H1 (cell line): ENCODE measurements around the gene DEPDC1.

Source experiments
- CTCF ChIP-seq, 3 experiments: IDR thresholded peaks; 1 replicate in 2 of 3; 2 replicates in 1 of 3; pipeline versions ENCODE4 v1.5.1 to v1.6.1; 2011; ENCODE audit warnings: low read length in 3 of 3, mild to moderate bottlenecking in 3 of 3, inconsistent platforms in 2 of 3, low read depth in 1 of 3, moderate library complexity in 1 of 3; ENCODE audit not compliant: insufficient read depth in 1 of 3; ENCODE audit errors: control extremely low read depth in 1 of 3
- EZH2 ChIP-seq: fragments of 200-600 bp; sonication (generic); IDR thresholded peaks from 2 replicates; pipeline ENCODE4 v1.7.1; 2012; ENCODE audit warnings: low read depth, mild to moderate bottlenecking, moderate library complexity, low read length, inconsistent platforms; ENCODE audit not compliant: severe bottlenecking
- GABPA ChIP-seq: IDR thresholded peaks from 2 replicates; pipeline ENCODE4 v1.6.1; 2011; ENCODE audit warnings: mild to moderate bottlenecking, low read length, moderate library complexity, borderline replicate concordance; ENCODE audit not compliant: insufficient read depth
- HDAC2 ChIP-seq, 2 experiments: fragments of 300-600 bp in 1 of 2; sonication (generic) in 1 of 2; IDR thresholded peaks; 2 replicates each; pipeline ENCODE4 v1.6.1; 2011 to 2012; ENCODE audit warnings: low read depth in 2 of 2, low read length in 2 of 2, mild to moderate bottlenecking in 2 of 2, moderate library complexity in 2 of 2, borderline replicate concordance in 1 of 2, inconsistent platforms in 1 of 2
- HDAC6 ChIP-seq: IDR thresholded peaks from one replicate; pipeline ENCODE4 v1.7.1; 2012; ENCODE audit warnings: low read depth, mild to moderate bottlenecking, inconsistent platforms, low read length, moderate library complexity
- KDM1A ChIP-seq: fragments of 200-600, 300-600 bp; sonication (generic); IDR thresholded peaks from 2 replicates; pipeline ENCODE4 v1.7.1; 2016; ENCODE audit warnings: mild to moderate bottlenecking, low read length, borderline replicate concordance
- MAX ChIP-seq: IDR thresholded peaks from 2 replicates; pipeline ENCODE4 v1.6.1; 2012; ENCODE audit warnings: inconsistent platforms
- PHF8 ChIP-seq: fragments of 200-600 bp; sonication (generic); conservative IDR thresholded peaks from 2 replicates; pipeline ENCODE4 v1.7.1; 2012; ENCODE audit warnings: low read depth, mild to moderate bottlenecking, inconsistent platforms, low read length, moderate library complexity
- POLR2A ChIP-seq, 2 experiments: IDR thresholded peaks; 1 replicate in 1 of 2; 2 replicates in 1 of 2; pipeline ENCODE4 v1.6.1; 2011; ENCODE audit warnings: low read depth in 2 of 2, low read length in 2 of 2, mild to moderate bottlenecking in 2 of 2; ENCODE audit errors: control extremely low read depth in 1 of 2
- POLR2AphosphoS5 ChIP-seq: IDR thresholded peaks from 2 replicates; pipeline ENCODE4 v1.6.1; 2011; ENCODE audit warnings: low read depth, low read length
- RNF2 ChIP-seq: fragments of 200-900, 300-1000 bp; sonication (generic); IDR thresholded peaks from 2 replicates; pipeline ENCODE4 v1.7.1; 2016; ENCODE audit warnings: borderline replicate concordance, low read depth, mild to moderate bottlenecking, antibody characterized with exemption, low read length; ENCODE audit not compliant: poor library complexity, severe bottlenecking; ENCODE audit errors: missing control alignments
- TCF12 ChIP-seq: IDR thresholded peaks from 2 replicates; pipeline ENCODE4 v1.6.1; 2011; ENCODE audit warnings: low read depth, mild to moderate bottlenecking, low read length
- TEAD4 ChIP-seq: IDR thresholded peaks from 2 replicates; pipeline ENCODE4 v1.6.1; 2012; ENCODE audit warnings: low read depth, low read length, inconsistent platforms, mixed read lengths
- YY1 ChIP-seq: IDR thresholded peaks from 2 replicates; pipeline ENCODE4 v1.6.1; 2011; ENCODE audit warnings: low read depth, mild to moderate bottlenecking, low read length

DNA sequence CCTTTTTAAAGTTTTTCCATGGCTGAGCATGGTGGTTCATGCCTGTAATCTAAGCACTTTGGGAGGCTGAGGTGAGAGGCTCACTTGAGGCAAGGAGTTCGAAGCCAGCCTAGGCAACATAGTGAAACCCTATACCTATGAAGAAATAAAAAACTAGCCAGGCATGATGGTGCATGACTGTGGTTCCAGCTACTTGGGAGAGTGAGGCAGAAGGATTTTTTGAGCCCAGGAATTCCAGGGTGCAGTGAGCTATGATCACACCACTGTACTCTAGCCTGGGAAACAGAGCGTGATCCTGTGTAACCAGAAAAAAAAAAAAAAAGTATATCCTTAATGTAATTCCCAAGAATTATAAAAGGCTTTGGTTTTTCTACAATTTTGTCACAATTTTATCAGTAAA is 17.4 kb downstream of the DEPDC1 start:
- TF ChIP-seq TCF12 (no peak), HDAC2 (IDR thresholded peaks at IDR 0.05; ENCODE audit: borderline replicate concordance in 1 of 2, low read depth in 2 of 2, low read length in 2 of 2) (no peak), CTCF (IDR thresholded peaks at IDR 0.05; ENCODE audit: control extremely low read depth in 1 of 3, insufficient read depth in 1 of 3, low read depth in 1 of 3, low read length in 3 of 3) (no peak), KDM1A (no peak), EZH2 (no peak), POLR2A (IDR thresholded peaks at IDR 0.05; ENCODE audit: control extremely low read depth in 1 of 2, low read depth in 2 of 2, low read length in 2 of 2) (no peak), TEAD4 (no peak), PHF8 (no peak), HDAC6 (no peak), GABPA (no peak), MAX (no peak), RNF2 (no peak), YY1 (no peak), POLR2AphosphoS5 (no peak)
